B cell (primary cell): Measurements from ENCODE around the gene SSPN. TPM values are rescaled to one million over a fixed set of nuclear protein-coding genes. Genes with fewer than 3 reads are reported as not detected.

Experiments
- ATAC-seq: fragments of 200-7000 bp; cut with Tn5 transposase; one replicate; pipeline ENCODE4 v1.10.0; 2021; ENCODE audit warnings: low read depth, mild to moderate bottlenecking, moderate number of reproducible peaks, moderate library complexity
- CTCF ChIA-PET: fragments of 350-600 bp; sonication (Branson Sonifier 250); formaldehyde crosslinking; loops from one replicate; lab custom pipeline; 2021; ENCODE audit warnings: antibody characterized with exemption, inconsistent platforms; lab: Charles Lee
- POLR2A ChIA-PET: fragments of 350-600 bp; sonication (Branson Sonifier 250); formaldehyde crosslinking; loops from one replicate; lab custom pipeline; 2021; ENCODE audit warnings: antibody characterized with exemption; lab: Charles Lee
- DNase-seq: peaks from one replicate; pipeline ENCODE4 v3.0.0; 2013
- H2AFZ ChIP-seq: 2 replicates; pipeline ENCODE4 v1.6.1; 2012; ENCODE audit warnings: mild to moderate bottlenecking, low read depth, low read length; ENCODE audit not compliant: insufficient read depth, poor library complexity, severe bottlenecking
- H3K27ac ChIP-seq, 2 donors: 1 replicate in 1 of 2; 2 replicates in 1 of 2; pipeline ENCODE4 v1.5.1; 2012 to 2013; ENCODE audit warnings: low read length in 2 of 2, mild to moderate bottlenecking in 2 of 2, moderate library complexity in 1 of 2
- H3K27me3 ChIP-seq, 4 experiments: fragments of 200-600 bp in 1 of 4; sonication (generic) in 1 of 4; replicated peaks in 1 of 4; 1 replicate in 2 of 4; 2 replicates in 2 of 4; pipeline versions ENCODE4 v1.6.1 to v1.7.0; 2013 to 2016; ENCODE audit warnings: low read length in 3 of 4, mild to moderate bottlenecking in 2 of 4, mixed read lengths in 1 of 4, moderate library complexity in 1 of 4; ENCODE audit not compliant: insufficient read depth in 4 of 4, control insufficient read depth in 3 of 4; ENCODE audit errors: control extremely low read depth in 1 of 4
- H3K36me3 ChIP-seq, 2 experiments: replicated peaks in 1 of 2; 1 replicate in 1 of 2; 2 replicates in 1 of 2; pipeline versions ENCODE4 v1.6.1 to v1.7.1; 2013; ENCODE audit warnings: low read length in 1 of 2; ENCODE audit not compliant: insufficient read depth in 2 of 2, control insufficient read depth in 1 of 2; ENCODE audit errors: control extremely low read depth in 1 of 2, extremely low read depth in 1 of 2
- H3K4me1 ChIP-seq, 2 donors: fragments of 200-600 bp in 1 of 2; sonication (generic) in 1 of 2; 1 replicate in 1 of 2; 2 replicates in 1 of 2; pipeline versions ENCODE4 v1.5.1 to v1.6.1; 2013 to 2017; ENCODE audit warnings: low read length in 2 of 2; ENCODE audit not compliant: control insufficient read depth in 2 of 2, insufficient read depth in 2 of 2
- H3K4me2 ChIP-seq: replicated peaks from 2 replicates; pipeline ENCODE3; 2012; ENCODE audit warnings: mild to moderate bottlenecking, low read depth, low read length; ENCODE audit not compliant: poor library complexity, severe bottlenecking
- H3K4me3 ChIP-seq, 5 experiments: fragments of 200-600 bp in 1 of 5; sonication (generic) in 1 of 5; 1 replicate in 3 of 5; 2 replicates in 2 of 5; pipeline versions ENCODE4 v1.5.1 to v1.7.0; 2011 to 2016; ENCODE audit warnings: low read length in 4 of 5, mild to moderate bottlenecking in 4 of 5, low read depth in 2 of 5, control low read depth in 1 of 5, moderate library complexity in 1 of 5; ENCODE audit not compliant: insufficient read depth in 1 of 5; ENCODE audit errors: control extremely low read depth in 1 of 5, extremely low read depth in 1 of 5
- H3K79me2 ChIP-seq: fragments of 200-600 bp; sonication (generic); one replicate; pipeline ENCODE4 v1.6.0; 2016; ENCODE audit warnings: low read length; ENCODE audit not compliant: control insufficient read depth, insufficient read depth
- H3K9ac ChIP-seq: fragments of 200-600 bp; sonication (generic); 2 replicates; pipeline ENCODE4 v1.6.1; 2017; ENCODE audit warnings: mild to moderate bottlenecking, low read length, moderate library complexity
- H3K9me3 ChIP-seq, 3 donors: one replicate each; pipeline versions ENCODE4 v1.6.1 to v1.7.1; 2013; ENCODE audit warnings: low read length in 2 of 3; ENCODE audit not compliant: control insufficient read depth in 2 of 3, insufficient read depth in 1 of 3; ENCODE audit errors: control extremely low read depth in 1 of 3
- H4K20me1 ChIP-seq: 2 replicates; pipeline ENCODE4 v1.6.0; 2012; ENCODE audit warnings: mild to moderate bottlenecking, low read length; ENCODE audit not compliant: insufficient read depth, control insufficient read depth, poor library complexity, severe bottlenecking
- H3K27ac Mint-ChIP-seq: one replicate; pipeline ENCODE4 v1.8.0; 2021; ENCODE audit warnings: mixed read lengths
- H3K27me3 Mint-ChIP-seq: one replicate; pipeline ENCODE4 v1.8.0; 2021; ENCODE audit warnings: mixed read lengths
- H3K4me1 Mint-ChIP-seq: one replicate; pipeline ENCODE4 v1.8.0; 2021; ENCODE audit warnings: mixed read lengths
- H3K4me3 Mint-ChIP-seq: one replicate; pipeline ENCODE4 v1.8.0; 2021; ENCODE audit warnings: mixed read lengths
- H3K9me3 Mint-ChIP-seq: one replicate; pipeline ENCODE4 v1.8.0; 2022; ENCODE audit warnings: mixed read lengths; ENCODE audit not compliant: insufficient read depth
- EZH2 ChIP-seq: IDR thresholded peaks from 2 replicates; pipeline ENCODE4 v1.6.1; 2012; ENCODE audit warnings: borderline replicate concordance, low read depth, mild to moderate bottlenecking, moderate library complexity, low read length; ENCODE audit not compliant: insufficient read depth, poor library complexity, severe bottlenecking
- WGBS: methylation state at CpG from one replicate; pipeline ENCODE4 v1.1.5; 2013; ENCODE audit warnings: missing lambda C conversion rate; ENCODE audit not compliant: insufficient coverage; 5-methylcytosine and 5-hydroxymethylcytosine counted together
- intact Hi-C: fragments of 100-400 bp; cut with micrococcal nuclease; formaldehyde crosslinking; loops from one replicate; pipeline ENCODE4 v1.10.0; 2022
- polyA plus RNA-seq: library from polyadenylated mRNA; depleted of rRNA; stranded (reverse); fragments of >200 nt; gene quantifications from 2 replicates; pipeline ENCODE4 v1.2.3, GENCODE V29; 2012
- total RNA-seq, 2 donors: library from RNA; stranded (reverse); fragments of 120-200 nt in 1 of 2; gene quantifications; 1 replicate in 1 of 2; 2 replicates in 1 of 2; pipeline versions ENCODE4 v1.2.3 to v1.2.4, GENCODE V29; 2013 to 2022
- TF ChIP-seq, protein P1 (sequence below): fragments of 200-600 bp; IDR thresholded peaks from one replicate; pipeline ENCODE4 v1.8.0; 2022; ENCODE audit warnings: antibody characterized with exemption, mild to moderate bottlenecking

SSPN gene
- total and polyA plus RNA-seq, 2 donors (not counting 1 experiment from before 2014, with no cell fraction given), result 18.3 to 19.6 TPM

DNA sequence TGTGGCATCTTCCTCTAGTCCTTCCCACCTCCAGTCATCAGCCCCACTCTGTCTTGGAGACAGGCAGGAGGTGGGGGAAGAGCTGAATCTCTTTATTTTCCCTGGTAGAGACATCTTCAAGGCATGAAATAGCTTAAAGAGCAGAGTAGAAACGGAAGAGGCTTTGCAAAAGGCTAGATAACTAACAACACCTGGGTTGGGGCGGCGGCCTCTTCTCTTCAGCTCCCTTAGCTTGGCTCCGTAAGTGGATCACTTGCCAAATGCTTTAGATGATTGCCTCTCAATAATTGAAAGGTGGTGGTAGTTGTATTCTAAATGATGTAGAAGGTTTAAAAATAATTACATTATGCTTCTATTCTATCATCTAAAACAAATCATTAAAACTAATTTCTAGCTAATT lies 36.1 kb downstream of the SSPN start:
- Histone ChIP-seq H3K79me2 (no peaks in the 10 kb centered on the region), H2AFZ (no peak overlapping the region), H3K4me1 (peaks cover 7 to 8% of the 10 kb centered on the region in 2 donors), H3K9ac (no peak overlapping the region), H4K20me1 (no peaks in the 10 kb centered on the region), H3K4me2 (no peak overlapping the region), H3K36me3 (no peaks in the 10 kb centered on the region), H3K4me3 (no peak overlapping the region), H3K9me3 (no peaks in the 10 kb centered on the region), H3K27ac (no peak overlapping the region), H3K27me3 (peaks cover 0 to 13% (median 3%) of the 10 kb centered on the region in 4 experiments)
- Mint-ChIP-seq H3K4me3 (no peak overlapping the region), H3K9me3 (no peaks in the 10 kb centered on the region), H3K4me1 (peaks cover 10% of the 10 kb centered on the region), H3K27me3 (peaks cover 8% of the 10 kb centered on the region), H3K27ac (no peak overlapping the region)
- CTCF ChIA-PET, result no interaction called here
- DNase-seq (no peak), ATAC-seq (no peak)
- WGBS, result no CpG with 5 or more reads among the region's 4 CpGs
- TF ChIP-seq, protein P1, sequence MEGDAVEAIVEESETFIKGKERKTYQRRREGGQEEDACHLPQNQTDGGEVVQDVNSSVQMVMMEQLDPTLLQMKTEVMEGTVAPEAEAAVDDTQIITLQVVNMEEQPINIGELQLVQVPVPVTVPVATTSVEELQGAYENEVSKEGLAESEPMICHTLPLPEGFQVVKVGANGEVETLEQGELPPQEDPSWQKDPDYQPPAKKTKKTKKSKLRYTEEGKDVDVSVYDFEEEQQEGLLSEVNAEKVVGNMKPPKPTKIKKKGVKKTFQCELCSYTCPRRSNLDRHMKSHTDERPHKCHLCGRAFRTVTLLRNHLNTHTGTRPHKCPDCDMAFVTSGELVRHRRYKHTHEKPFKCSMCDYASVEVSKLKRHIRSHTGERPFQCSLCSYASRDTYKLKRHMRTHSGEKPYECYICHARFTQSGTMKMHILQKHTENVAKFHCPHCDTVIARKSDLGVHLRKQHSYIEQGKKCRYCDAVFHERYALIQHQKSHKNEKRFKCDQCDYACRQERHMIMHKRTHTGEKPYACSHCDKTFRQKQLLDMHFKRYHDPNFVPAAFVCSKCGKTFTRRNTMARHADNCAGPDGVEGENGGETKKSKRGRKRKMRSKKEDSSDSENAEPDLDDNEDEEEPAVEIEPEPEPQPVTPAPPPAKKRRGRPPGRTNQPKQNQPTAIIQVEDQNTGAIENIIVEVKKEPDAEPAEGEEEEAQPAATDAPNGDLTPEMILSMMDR, result no peak
- POLR2A ChIA-PET, result no interaction called here
- intact Hi-C loops, result no loop called here

DNA sequence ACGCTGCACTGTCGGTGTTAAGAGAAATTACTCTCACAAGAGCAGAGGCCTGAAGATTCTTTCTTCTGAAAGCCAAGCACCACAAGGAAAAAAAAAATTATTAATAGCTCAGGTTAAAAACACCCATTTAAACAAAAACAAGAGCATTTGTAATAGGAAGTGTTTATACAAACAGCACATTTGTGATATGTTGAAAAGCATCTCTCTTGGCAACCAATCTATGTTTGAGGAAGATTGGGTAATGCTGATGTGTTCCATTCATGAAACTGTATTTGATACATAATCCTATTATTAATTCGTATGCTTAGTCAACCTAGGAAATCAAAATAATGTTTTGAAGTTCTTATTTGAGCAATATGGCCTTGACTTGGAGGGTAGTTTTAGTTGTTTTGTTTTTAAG lies 36.5 kb downstream of the SSPN start:
- no peak overlapping the region for H2AFZ ChIP-seq
- no peak overlapping the region for H3K9ac ChIP-seq
- CTCF ChIA-PET, result no interaction called here
- no peak overlapping the region for H3K4me2 ChIP-seq
- H3K27me3 Mint-ChIP-seq, result peaks cover 8% of the 10 kb centered on the region
- POLR2A ChIA-PET, result no interaction called here
- intact Hi-C loops, result no loop called here
- no peak for TF ChIP-seq EZH2
- TF ChIP-seq, protein P1, result no peak
- H4K20me1 ChIP-seq, result no peaks in the 10 kb centered on the region
- H3K79me2 ChIP-seq, result no peaks in the 10 kb centered on the region
- no peaks in the 10 kb centered on the region for H3K36me3 ChIP-seq
- no peak overlapping the region for H3K27ac Mint-ChIP-seq
- H3K27ac ChIP-seq, result no peak overlapping the region
- DNase-seq (no peak), ATAC-seq (no peak)
- peaks cover 3 to 4% of the 10 kb centered on the region in 2 donors for H3K4me1 ChIP-seq
- H3K4me1 Mint-ChIP-seq, result peaks cover 7% of the 10 kb centered on the region
- WGBS, result no CpG with 5 or more reads among the region's 3 CpGs
- H3K4me3 ChIP-seq, result no peak overlapping the region
- H3K9me3 ChIP-seq, result no peaks in the 10 kb centered on the region
- H3K27me3 ChIP-seq, result peaks cover 0 to 9% (median 3%) of the 10 kb centered on the region in 4 experiments
- no peak overlapping the region for H3K4me3 Mint-ChIP-seq
- H3K9me3 Mint-ChIP-seq, result no peaks in the 10 kb centered on the region
